SW 1271 (cell line): Measurements from ENCODE around the gene GJC2.

ENCODE experiments used
- DNase-seq, 2 experiments: peaks; one replicate each; lab custom pipeline; 2025; lab: John Stamatoyannopoulos, UW

GJC2 gene

DNA sequence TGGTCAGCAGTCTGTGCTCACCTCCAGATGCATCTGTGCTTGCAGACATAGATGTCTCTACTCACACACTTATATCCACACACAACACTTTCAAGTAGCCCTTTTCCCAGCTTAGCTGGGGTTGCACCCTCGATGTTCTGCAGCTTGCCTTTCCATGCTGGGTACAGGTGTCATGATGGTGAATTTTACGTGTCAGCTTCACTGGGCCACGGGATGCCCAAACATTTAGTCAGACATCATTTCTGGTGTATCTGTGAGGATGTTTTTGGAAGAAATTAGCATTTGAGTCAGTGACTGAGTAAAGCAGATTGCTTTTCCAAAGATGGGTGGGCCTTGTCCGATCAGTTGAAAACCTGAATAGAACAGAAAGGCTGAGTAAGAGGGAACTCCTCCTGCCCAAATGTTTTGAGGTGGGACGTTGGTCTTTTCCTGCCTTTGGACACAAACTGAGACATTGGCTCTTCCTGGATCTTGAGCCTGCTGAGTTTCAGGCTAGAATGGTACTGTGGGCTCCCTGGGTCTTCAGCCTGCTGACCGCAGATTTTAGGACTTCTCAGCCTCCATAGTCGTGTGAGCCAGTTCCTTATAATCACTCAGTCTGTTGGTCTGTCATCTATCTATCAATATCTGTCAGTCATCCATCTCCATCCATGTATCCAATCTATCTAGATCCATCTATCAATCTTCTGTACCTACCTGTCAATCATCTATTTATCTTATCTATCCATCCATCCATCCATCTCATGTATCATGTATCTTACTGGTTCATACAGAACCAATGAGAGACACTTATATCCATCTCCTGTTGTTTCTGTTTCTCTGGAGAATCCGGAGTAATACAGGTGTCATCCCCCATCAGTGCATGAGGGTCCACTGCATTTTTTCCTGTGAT lies 45.4 kb downstream of the GJC2 start:
- no peak for DNase-seq

DNA sequence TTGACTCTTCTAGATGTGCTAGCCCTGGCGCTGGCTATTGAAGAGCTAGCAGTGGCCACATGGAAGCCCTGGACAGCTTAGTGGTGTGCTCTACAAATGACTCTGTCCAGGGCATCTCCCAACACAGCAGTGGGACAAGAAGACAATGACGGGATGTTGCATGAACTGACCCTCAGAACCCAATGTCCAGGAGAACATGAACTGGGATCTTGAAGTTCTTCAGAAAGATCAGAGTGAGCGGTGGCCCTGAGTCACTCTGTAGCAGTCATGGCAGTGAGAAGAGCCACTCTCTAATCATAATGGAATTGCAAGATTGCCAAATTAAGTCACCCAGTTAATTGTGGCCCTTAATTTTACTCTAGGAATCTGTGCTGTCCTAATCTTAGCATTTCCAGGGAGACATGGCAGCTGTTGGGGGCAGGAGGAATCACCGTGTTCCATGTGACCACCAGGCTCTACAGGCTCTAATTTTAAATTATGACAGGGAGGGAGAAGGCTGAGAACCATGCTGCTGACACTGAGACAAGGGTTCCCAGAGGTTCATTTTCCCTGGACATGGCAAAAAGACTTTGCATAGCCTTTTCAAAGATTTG lies 47.9 kb downstream of the GJC2 start:
- DNase-seq, result no peak

DNA sequence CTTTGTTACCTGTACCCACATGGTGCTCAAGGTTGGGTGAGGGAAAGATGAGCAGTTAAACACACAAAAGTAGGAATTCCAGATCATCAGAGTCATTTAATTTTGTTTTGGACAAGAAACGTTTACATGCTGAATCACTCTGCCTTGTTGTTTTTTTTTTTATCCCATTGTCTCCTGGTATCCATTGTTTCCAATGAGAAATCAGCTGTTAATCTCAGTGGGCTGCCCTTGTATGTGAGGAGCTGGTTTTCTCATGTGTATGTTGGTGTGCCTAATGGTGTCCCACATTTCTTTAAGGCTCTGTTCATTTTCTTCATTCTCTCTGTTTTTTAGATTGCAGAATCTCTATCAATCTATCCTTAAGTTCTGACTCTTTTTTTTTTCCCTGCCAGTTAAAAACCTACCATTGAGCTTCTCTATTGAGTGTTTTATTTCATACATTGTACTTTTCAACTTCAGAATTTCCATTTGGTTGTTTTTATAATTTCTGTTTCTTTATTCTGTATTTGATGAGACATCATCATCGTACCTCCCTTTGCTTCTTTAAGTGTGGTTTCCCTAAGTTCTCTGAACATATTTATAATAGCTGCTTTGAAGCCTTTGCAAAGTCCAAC lies 49.4 kb downstream of the GJC2 start:
- no peak for DNase-seq

DNA sequence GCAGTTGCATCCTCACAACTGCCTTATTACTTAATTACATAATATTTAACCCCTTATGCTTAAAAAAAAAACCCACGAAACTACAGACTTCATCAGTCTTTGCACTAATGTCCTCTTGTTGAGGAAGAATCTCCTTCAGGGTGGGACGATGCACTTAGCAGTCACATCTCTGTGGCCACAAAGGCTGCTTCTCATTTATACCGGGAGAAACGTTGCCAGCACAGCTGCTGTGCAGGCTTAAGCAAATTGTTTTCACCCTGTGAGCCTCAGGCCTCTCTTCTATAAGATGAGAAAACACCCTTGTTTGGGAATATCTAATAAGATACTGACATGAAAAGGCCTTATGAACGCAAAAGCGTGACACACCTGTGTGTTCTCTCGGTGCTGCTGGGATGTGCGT lies 55.2 kb downstream of the GJC2 start:
- no peak for DNase-seq

DNA sequence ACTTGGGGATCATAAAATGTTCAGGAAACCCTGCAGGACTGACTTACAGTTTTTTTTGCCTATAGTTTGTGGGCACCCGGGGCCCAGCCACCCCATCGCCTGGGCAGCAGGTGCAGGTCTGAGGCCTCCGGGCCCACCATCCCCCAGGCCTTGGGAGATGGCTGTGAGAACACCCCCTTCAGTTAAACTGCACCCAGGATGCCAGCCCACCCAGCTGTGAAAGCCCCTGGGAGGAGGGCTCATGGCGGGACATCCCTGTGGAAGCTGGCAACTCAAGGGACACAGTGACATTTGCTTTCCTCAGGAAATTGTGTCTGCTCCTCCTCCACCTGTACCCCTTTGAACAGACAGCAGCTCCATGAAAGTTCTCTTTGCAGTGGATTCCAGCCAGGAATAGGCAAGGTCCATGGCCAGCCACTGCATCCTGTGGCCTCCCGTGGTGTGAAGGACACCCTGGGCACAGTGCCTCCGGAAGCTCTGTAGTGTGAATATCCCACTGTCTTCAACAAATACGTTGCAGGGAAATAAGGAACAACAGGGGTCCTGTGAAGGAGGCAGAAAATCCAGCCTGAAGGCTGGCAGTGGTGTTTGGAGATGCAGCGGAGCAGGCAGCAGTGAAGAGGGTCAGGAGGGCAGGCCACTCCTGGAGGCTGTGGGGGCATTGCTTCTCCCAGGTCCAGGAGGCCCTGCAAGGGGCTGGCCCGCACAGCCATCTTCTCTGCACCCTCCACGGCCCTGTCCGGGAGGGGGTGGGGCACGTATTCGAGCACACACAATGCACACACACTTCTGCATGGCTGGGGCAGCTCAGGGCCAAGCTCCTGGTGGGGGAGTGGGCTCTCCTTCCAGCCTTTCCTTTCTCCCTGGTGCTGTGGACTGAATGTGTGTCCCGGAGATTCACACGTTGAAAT lies 56.1 kb downstream of the GJC2 start:
- no peak for DNase-seq

DNA sequence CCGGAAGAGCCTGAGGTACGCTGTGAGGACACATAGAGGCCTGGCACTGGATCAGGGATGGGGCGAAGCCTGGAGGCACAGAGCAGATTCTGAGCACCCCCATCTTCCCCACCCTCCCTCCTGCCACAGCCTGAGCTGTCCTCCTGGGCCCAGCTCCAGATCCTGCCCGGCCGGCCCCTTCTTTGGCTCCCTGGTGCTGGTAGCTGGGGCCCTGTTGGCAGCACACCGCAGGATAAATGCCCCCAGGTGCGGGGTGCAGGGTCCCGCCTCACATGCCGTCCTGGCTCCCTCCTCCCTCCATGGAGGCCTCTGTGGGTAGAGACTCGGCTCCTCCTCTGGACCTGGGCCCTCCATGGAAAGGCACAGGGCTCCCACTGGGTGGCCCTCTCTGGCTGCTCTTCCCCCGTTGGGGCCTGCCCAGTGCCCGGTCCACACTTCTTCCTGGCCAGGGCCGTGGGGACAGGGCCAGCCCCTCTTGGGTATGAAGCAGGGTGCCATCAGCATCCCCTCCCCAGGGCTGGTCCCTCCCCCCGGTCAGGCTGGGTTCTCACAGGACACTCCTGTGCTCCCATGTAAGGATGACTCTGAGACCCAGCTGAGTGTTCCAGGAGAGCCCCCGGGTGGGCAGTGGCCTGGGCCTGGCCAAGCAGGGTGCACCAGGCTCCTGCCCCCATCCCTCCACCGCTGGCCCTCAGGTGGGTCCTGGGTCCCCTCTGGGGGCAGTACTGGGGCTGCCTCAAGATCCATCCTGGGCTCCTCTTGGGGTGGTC lies 57.0 kb downstream of the GJC2 start:
- no peak for DNase-seq

DNA sequence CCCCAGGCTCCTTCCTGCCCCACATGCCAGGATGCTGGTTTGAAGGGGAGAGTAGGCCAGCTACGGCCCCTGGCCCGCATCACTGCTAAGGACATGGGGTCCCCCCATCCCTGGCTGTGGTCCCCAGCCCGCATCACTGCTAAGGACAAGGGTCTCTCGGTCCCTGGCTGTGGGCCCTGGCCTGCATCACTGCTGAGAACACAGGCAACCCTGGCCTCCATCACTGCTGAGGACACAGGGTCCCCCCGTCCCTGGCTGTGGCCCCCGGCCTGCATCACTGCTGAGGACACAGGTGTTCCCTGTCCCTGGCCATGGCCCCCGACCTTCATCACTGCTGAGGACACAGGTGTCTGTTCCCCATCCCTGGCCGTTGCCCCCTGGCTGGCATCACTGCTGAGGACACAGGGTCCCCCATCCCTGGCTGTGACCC lies 57.7 kb downstream of the GJC2 start:
- DNase-seq, result no peak

DNA sequence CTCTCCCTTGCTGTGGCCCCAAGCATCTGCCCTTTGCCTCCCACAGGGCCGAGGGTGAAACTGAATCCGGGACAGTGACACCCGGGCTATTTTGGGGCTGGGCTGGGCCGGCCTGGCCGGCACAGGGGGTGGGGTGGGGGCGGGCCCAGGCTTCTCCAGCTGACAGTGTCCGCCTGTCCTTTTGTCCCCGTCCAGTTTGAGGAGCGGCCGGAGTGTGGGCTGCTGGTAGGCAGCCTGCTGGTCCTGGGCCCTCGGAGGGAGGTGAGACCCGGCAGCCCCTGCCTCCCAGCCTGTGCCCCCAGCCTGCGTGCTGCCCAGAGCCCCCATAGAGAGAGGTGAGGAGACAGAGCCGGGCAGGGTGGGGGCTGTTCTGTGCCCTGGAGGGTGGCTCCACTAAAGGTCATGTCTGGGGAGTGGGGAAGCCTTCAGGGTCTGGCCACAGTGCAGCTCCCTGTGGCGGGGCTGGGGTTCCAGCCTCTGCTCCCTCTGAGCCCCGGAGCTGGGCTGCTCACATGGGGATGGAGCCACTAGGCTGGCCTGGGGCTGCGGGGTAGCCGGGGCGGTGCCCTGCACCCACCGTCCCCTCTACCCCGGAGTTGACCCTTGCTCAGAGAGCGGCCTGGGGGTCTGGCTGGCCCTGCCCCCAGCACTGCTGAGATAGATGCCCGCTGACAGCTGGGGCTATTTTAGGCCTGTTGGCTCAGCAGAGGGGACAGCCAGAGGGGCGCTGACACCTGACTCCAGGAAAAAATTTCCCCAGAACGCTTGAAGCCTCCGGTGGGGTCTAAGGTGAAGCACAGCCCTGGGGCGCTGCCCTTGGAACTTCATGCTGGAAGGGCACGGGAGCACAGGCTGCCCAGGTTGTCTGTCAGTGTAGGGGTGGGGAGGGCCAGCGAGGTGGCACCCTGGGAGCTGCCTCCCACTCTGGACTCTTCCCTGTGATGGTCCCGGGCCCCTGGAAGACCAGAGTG lies 58.4 kb downstream of the GJC2 start, which contains the start of gene OBSCN:
TSS of gene OBSCN (plus strand) at position 194 of the 971 bp plus-strand sequence. CDS start 3,740 bp downstream, outside the sequence.
- no peak for DNase-seq

DNA sequence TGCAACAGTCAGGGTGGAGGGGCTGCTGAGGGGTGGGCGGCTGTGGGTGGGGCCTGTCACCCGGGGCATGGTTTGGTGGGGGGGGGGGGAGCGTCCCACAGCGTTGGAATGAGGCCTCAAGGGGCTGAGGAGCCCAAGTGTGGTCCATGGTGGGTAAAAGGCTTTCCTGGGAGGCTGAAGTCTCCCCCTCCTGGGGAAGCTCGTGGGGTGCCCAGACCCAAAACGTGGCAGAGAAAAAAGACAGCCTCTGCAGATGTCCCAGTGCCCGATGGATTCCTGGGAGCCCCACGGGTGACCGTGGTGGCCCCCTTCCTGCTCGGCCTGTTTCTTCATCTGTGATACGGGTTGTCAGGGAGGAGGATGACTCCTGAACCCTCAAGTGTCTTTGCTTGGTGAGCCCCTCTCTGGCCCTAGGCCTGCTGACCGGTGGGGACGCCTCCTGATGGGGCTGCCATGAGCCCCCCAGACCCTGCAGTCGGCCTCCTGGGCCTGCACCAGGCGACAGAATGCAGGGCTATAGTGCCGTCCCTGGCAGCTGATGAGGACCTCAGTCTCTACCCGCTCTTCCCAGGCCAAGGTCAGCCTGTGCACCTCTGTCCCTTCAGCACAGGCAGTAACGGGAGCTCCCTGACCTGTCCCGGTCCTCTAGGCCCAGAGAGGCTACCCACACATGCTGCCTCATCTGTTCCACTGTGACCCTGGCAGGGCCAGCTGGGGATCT lies 59.3 kb downstream of the GJC2 start:
- no peak for DNase-seq
